Measurements from ENCODE around the gene PRKAG2.

DNA sequence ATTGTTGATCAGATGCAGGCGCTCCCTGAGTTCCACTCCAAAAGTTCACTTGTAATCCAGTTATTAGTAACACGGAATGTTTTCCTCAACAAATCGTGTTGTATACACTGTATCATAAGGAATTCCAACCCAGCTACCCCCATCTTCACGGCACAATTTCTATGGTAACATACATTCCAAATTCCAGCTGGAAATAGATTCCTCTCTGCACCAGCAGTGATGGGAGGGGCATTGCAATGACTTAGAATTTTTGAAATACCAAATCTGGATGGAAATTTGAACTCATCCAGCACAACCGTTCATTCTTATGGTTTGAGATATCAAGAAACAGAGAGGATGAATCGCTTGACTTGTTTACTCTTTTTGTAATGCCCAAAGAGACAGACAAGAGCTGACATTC, 318.3 kb downstream of the PRKAG2 start:
- no peak for TF ChIP-seq POLR2A (IDR thresholded peaks at IDR 0.05)
- TF ChIP-seq, protein P1, sequence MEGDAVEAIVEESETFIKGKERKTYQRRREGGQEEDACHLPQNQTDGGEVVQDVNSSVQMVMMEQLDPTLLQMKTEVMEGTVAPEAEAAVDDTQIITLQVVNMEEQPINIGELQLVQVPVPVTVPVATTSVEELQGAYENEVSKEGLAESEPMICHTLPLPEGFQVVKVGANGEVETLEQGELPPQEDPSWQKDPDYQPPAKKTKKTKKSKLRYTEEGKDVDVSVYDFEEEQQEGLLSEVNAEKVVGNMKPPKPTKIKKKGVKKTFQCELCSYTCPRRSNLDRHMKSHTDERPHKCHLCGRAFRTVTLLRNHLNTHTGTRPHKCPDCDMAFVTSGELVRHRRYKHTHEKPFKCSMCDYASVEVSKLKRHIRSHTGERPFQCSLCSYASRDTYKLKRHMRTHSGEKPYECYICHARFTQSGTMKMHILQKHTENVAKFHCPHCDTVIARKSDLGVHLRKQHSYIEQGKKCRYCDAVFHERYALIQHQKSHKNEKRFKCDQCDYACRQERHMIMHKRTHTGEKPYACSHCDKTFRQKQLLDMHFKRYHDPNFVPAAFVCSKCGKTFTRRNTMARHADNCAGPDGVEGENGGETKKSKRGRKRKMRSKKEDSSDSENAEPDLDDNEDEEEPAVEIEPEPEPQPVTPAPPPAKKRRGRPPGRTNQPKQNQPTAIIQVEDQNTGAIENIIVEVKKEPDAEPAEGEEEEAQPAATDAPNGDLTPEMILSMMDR (IDR thresholded peaks at IDR 0.05), result no peak
- no peak for TF ChIP-seq EP300 (IDR thresholded peaks at IDR 0.05; ENCODE audit: low read depth)
- TF ChIP-seq POLR2AphosphoS5 (IDR thresholded peaks at IDR 0.05), result no peak

Data from transverse colon (tissue), 4 donors.